Measurements from ENCODE around the gene KCNH4. TPM values are rescaled to one million over a fixed set of nuclear protein-coding genes. Genes with fewer than 3 reads are reported as not detected.

KCNH4 gene
- total RNA-seq, 1 experiment from 2014 or later: 1.5 TPM

- intact Hi-C loops (cut with micrococcal nuclease; ENCODE audit: unreplicated experiment): no loop called here
- BruUV-seq (replicated peaks): no TSS peak
- POLR2A ChIA-PET: interaction anchor here (0.8 kb wide), 1 partner anchor 9 kb away, joined by 3 read pairs; the partner anchor contains the start of gene RAB5C
- no peak for DNase-seq (ENCODE audit: low read depth, low spot score)
- H3K36me3 ChIP-seq (ENCODE audit: control insufficient read depth, insufficient read depth, low read length): no peaks in the 10 kb centered on the region
- ATAC-seq: no peak
- H3K4me1 ChIP-seq (ENCODE audit: control insufficient read depth, insufficient read depth, low read length): no peaks in the 10 kb centered on the region
- no peak for TF ChIP-seq REST (IDR thresholded peaks at IDR 0.05; ENCODE audit: insufficient read depth in 1 of 2, low read depth in 2 of 2, low read length in 1 of 2)
- no peak for TF ChIP-seq TCF7L2 (IDR thresholded peaks at IDR 0.05; ENCODE audit: low read depth, low read length)
- no peak for TF ChIP-seq POLR2AphosphoS5 (IDR thresholded peaks at IDR 0.05; ENCODE audit: low read depth, low read length)
- no peak for TF ChIP-seq SIN3A (IDR thresholded peaks at IDR 0.05; ENCODE audit: borderline replicate concordance, insufficient read depth, low read depth, low read length)
- H3K27me3 ChIP-seq (ENCODE audit: control insufficient read depth, insufficient read depth, low read length): no peaks in the 10 kb centered on the region
- H3K4me3 ChIP-seq (ENCODE audit: low read depth in 2 of 2, low read length in 2 of 2): no peak overlapping the region
- H3K9me3 ChIP-seq (ENCODE audit: control insufficient read depth, insufficient read depth, low read depth, low read length): no peaks in the 10 kb centered on the region
- in situ Hi-C loops (cut with HindIII; ENCODE audit: low pct_unique_long_range_greater_than_20kb, low sequenced_read_pairs): no loop called here
- H3K27ac ChIP-seq (ENCODE audit: low read length): no peak overlapping the region
- CTCF ChIA-PET: interaction anchor here (0.6 kb wide), 1 partner anchor 364 kb away, joined by 3 read pairs; no protein-coding TSS in a partner anchor
Measured at GRCh38 chr17:42163696-42164407, 17.1 kb downstream of the KCNH4 start.

- H3K27me3 ChIP-seq (ENCODE audit: control insufficient read depth, insufficient read depth, low read length): no peaks in the 10 kb centered on the region
- no peak overlapping the region for H3K4me3 ChIP-seq (ENCODE audit: low read depth in 2 of 2, low read length in 2 of 2)
- ATAC-seq (0 out of 2 replicates have a peak, but pooled peaks have one; percentile 53), DNase-seq (ENCODE audit: low read depth, low spot score) (no peak)
- ChIA-PET POLR2A (no interaction called here), CTCF (no interaction called here)
- no peaks in the 10 kb centered on the region for H3K36me3 ChIP-seq (ENCODE audit: control insufficient read depth, insufficient read depth, low read length)
- in situ Hi-C loops (cut with HindIII; ENCODE audit: low pct_unique_long_range_greater_than_20kb, low sequenced_read_pairs): no loop called here
- BruUV-seq (replicated peaks): no TSS peak
- no peaks in the 10 kb centered on the region for H3K9me3 ChIP-seq (ENCODE audit: control insufficient read depth, insufficient read depth, low read depth, low read length)
- H3K4me1 ChIP-seq (ENCODE audit: control insufficient read depth, insufficient read depth, low read length): no peaks in the 10 kb centered on the region
- TF ChIP-seq TCF7L2 (IDR thresholded peaks at IDR 0.05; ENCODE audit: low read depth, low read length) (no peak), POLR2AphosphoS5 (IDR thresholded peaks at IDR 0.05; ENCODE audit: low read depth, low read length) (no peak), REST (IDR thresholded peaks at IDR 0.05; ENCODE audit: insufficient read depth in 1 of 2, low read depth in 2 of 2, low read length in 1 of 2) (no peak), CTCF (IDR thresholded peaks at IDR 0.05) (no peak; the same call in 1 of the 2 replicates), SIN3A (IDR thresholded peaks at IDR 0.05; ENCODE audit: borderline replicate concordance, insufficient read depth, low read depth, low read length) (no peak)
- H3K27ac ChIP-seq (ENCODE audit: low read length): no peak overlapping the region
- intact Hi-C loops (cut with micrococcal nuclease; ENCODE audit: unreplicated experiment): no loop called here
Measured at GRCh38 chr17:42163113-42163512, 17.8 kb downstream of the KCNH4 start.

Measured in Panc1 (cell line).